Activated naive CD4-positive, alpha-beta T cell treated with Interleukin-2 at 50 U/mL for 16 hours (primary cell): ENCODE data around the gene ARHGAP20.
"Not testable (repeated sequence)": the region's sequence is repeated elsewhere in the genome, so short reads cannot be mapped to it uniquely, and the experiment has no call there.

Experiments used
- DNase-seq: peaks from one replicate; pipeline ENCODE4 v3.0.0-alpha.2; 2020

ARHGAP20 gene

GRCh38 chr11:110716361-110716760 is 4.1 kb upstream of the ARHGAP20 start:
- DNase-seq = no peak

- DNase-seq = no peak
These were observed 3.3 kb upstream of the ARHGAP20 start for GRCh38 chr11:110715541-110715940.

- no peak for DNase-seq
These were observed 1.2 kb upstream of the ARHGAP20 start for GRCh38 chr11:110713449-110713776.

- DNase-seq = no peak
These were observed 617 bp upstream of the ARHGAP20 start for GRCh38 chr11:110712659-110713448.

- no peak for DNase-seq
These were observed 825 bp downstream of the ARHGAP20 start for GRCh38 chr11:110711448-110711775.

GRCh38 chr11:110710628-110711381 is 1.4 kb downstream of the ARHGAP20 start:
- no peak for DNase-seq

GRCh38 chr11:110704210-110704864 is 7.9 kb downstream of the ARHGAP20 start:
- no peak for DNase-seq

GRCh38 chr11:110691926-110692325 is 20.3 kb downstream of the ARHGAP20 start:
- no peak for DNase-seq

- DNase-seq = no peak
These were observed 22.9 kb downstream of the ARHGAP20 start for GRCh38 chr11:110689306-110689705.

- DNase-seq = no peak
These were observed 32.8 kb downstream of the ARHGAP20 start for GRCh38 chr11:110679323-110679975.

- no peak for DNase-seq
These were observed 36.7 kb downstream of the ARHGAP20 start for GRCh38 chr11:110675548-110675947.

GRCh38 chr11:110665689-110666465 is 46.4 kb downstream of the ARHGAP20 start:
- DNase-seq = no peak

GRCh38 chr11:110655967-110656366 is 56.3 kb downstream of the ARHGAP20 start:
- no peak for DNase-seq

GRCh38 chr11:110654456-110654855 is 57.8 kb downstream of the ARHGAP20 start:
- DNase-seq = no peak

GRCh38 chr11:110645253-110645652 is 67.0 kb downstream of the ARHGAP20 start:
- DNase-seq = no peak

- DNase-seq = no peak
These were observed 77.9 kb downstream of the ARHGAP20 start for GRCh38 chr11:110634370-110634769.

GRCh38 chr11:110631551-110631950 is 80.7 kb downstream of the ARHGAP20 start:
- no peak for DNase-seq

- no peak for DNase-seq
These were observed 82.6 kb downstream of the ARHGAP20 start for GRCh38 chr11:110629594-110629993.

GRCh38 chr11:110621826-110622225 is 90.4 kb downstream of the ARHGAP20 start:
- no peak for DNase-seq

- not testable (repeated sequence) for DNase-seq
These were observed 92.9 kb downstream of the ARHGAP20 start for GRCh38 chr11:110619366-110619765.

GRCh38 chr11:110614031-110614430 is 98.2 kb downstream of the ARHGAP20 start:
- no peak for DNase-seq

GRCh38 chr11:110613197-110613918 is 98.9 kb downstream of the ARHGAP20 start:
- no peak for DNase-seq
